Endothelial cell of umbilical vein (primary cell): Measurements from ENCODE around the gene AMER2. TPM values are rescaled to one million over a fixed set of nuclear protein-coding genes. Genes with fewer than 3 reads are reported as not detected.
"Not testable (repeated sequence)": the region's sequence is repeated elsewhere in the genome, so short reads cannot be mapped to it uniquely, and the experiment has no call there.

Source experiments
- BruUV-seq: library from RNA; stranded (reverse); fragments of 400-500 nt; replicated peaks from 2 replicates; lab custom pipeline; 2021; lab: Mats Ljungman, UMichigan
- CTCF ChIA-PET: fragments of 300-600, 350-600 bp; sonication (Branson Sonifier 250); formaldehyde crosslinking; loops from one replicate; lab custom pipeline; 2021; ENCODE audit warnings: antibody characterized with exemption, inconsistent platforms; lab: Charles Lee
- POLR2A ChIA-PET: fragments of 300-600, 350-600 bp; sonication (Branson Sonifier 250); formaldehyde crosslinking; loops from one replicate; lab custom pipeline; 2021; ENCODE audit warnings: antibody characterized with exemption, inconsistent platforms; lab: Charles Lee
- DNase-seq: peaks from one replicate; pipeline ENCODE4 v3.0.0-alpha.2; 2011; ENCODE audit warnings: low read depth, low spot score
- FAIRE-seq: peaks from 2 replicates; lab custom pipeline; 2011; peaks lifted over from hg19 to GRCh38; lab: Jason Lieb, UNC
- H2AFZ ChIP-seq: 2 replicates; pipeline ENCODE4 v1.6.0; 2012; ENCODE audit warnings: low read depth, low read length, control low read depth, inconsistent platforms
- H3K27ac ChIP-seq: 2 replicates; pipeline ENCODE4 v1.5.1; 2011; ENCODE audit warnings: low read depth, mild to moderate bottlenecking, control low read depth, low read length, moderate library complexity; ENCODE audit not compliant: insufficient read depth
- H3K27me3 ChIP-seq, 2 experiments: 2 replicates each; pipeline versions ENCODE4 v1.6.0 to v1.6.1; 2011; ENCODE audit warnings: low read length in 2 of 2, mixed read lengths in 1 of 2; ENCODE audit not compliant: control insufficient read depth in 2 of 2, insufficient read depth in 2 of 2
- H3K36me3 ChIP-seq, 2 experiments: 2 replicates in 1 of 2; 3 replicates in 1 of 2; pipeline ENCODE4 v1.5.1; 2011; ENCODE audit warnings: low read length in 2 of 2, mild to moderate bottlenecking in 1 of 2, moderate library complexity in 1 of 2; ENCODE audit not compliant: control insufficient read depth in 2 of 2, insufficient read depth in 2 of 2; ENCODE audit errors: extremely low read depth in 1 of 2
- H3K4me1 ChIP-seq: 3 replicates; pipeline ENCODE4 v1.5.1; 2011; ENCODE audit warnings: mild to moderate bottlenecking, low read length; ENCODE audit not compliant: control insufficient read depth, insufficient read depth; ENCODE audit errors: extremely low read depth
- H3K4me2 ChIP-seq: 2 replicates; pipeline ENCODE4 v1.6.1; 2011; ENCODE audit warnings: low read length, control low read depth, mixed read lengths; ENCODE audit not compliant: insufficient read depth
- H3K4me3 ChIP-seq, 3 experiments: fragments of 200-600 bp in 1 of 3; sonication (generic), shearing (Covaris generic) in 1 of 3; replicated peaks in 1 of 3; 2 replicates each; pipeline ENCODE4 v1.5.1; 2011 to 2016; ENCODE audit warnings: control low read depth in 3 of 3, low read length in 3 of 3, mild to moderate bottlenecking in 2 of 3, inconsistent platforms in 1 of 3, low read depth in 1 of 3, moderate library complexity in 1 of 3; ENCODE audit not compliant: insufficient read depth in 1 of 3
- H3K79me2 ChIP-seq: 2 replicates; pipeline ENCODE4 v1.6.0; 2012; ENCODE audit warnings: low read length, inconsistent platforms; ENCODE audit not compliant: control insufficient read depth, insufficient read depth
- H3K9ac ChIP-seq: replicated peaks from 2 replicates; pipeline ENCODE3; 2011; ENCODE audit warnings: low read length, control low read depth; ENCODE audit not compliant: insufficient read depth; ENCODE audit errors: extremely low read depth
- H3K9me1 ChIP-seq: replicated peaks from 3 replicates; pipeline ENCODE4 v1.6.0; 2011; ENCODE audit warnings: mild to moderate bottlenecking, low read length; ENCODE audit not compliant: control insufficient read depth, insufficient read depth; ENCODE audit errors: extremely low read depth
- H3K9me3 ChIP-seq: replicated peaks from 2 replicates; pipeline ENCODE4 v1.5.1; 2012; ENCODE audit warnings: low read length, inconsistent platforms; ENCODE audit not compliant: control insufficient read depth, insufficient read depth
- H4K20me1 ChIP-seq: replicated peaks from 2 replicates; pipeline ENCODE3; 2011; ENCODE audit warnings: mild to moderate bottlenecking, low read length; ENCODE audit not compliant: control insufficient read depth, insufficient read depth; ENCODE audit errors: extremely low read depth
- EZH2 ChIP-seq: IDR thresholded peaks from 2 replicates; pipeline ENCODE4 v1.6.1; 2012; ENCODE audit warnings: borderline replicate concordance, low read depth, mild to moderate bottlenecking, moderate library complexity, low read length, inconsistent platforms; ENCODE audit not compliant: severe bottlenecking
- FOS ChIP-seq: IDR thresholded peaks from 2 replicates; pipeline ENCODE4 v1.6.1; 2011; ENCODE audit warnings: mild to moderate bottlenecking, low read length, moderate library complexity, borderline replicate concordance; ENCODE audit not compliant: insufficient read depth
- GATA2 ChIP-seq: IDR thresholded peaks from 2 replicates; pipeline ENCODE4 v1.7.0; 2011; ENCODE audit warnings: low read depth, mild to moderate bottlenecking, moderate library complexity, mixed read lengths, low read length; ENCODE audit not compliant: insufficient read length, insufficient read depth
- JUN ChIP-seq: IDR thresholded peaks from 2 replicates; pipeline ENCODE4 v1.6.1; 2011; ENCODE audit warnings: borderline replicate concordance, low read depth; ENCODE audit not compliant: insufficient read length, insufficient read depth
- MYC ChIP-seq: IDR thresholded peaks from one replicate; pipeline ENCODE4 v1.6.1; 2011; ENCODE audit warnings: mild to moderate bottlenecking, low read depth, low read length
- POLR2A ChIP-seq: IDR thresholded peaks from 2 replicates; pipeline ENCODE4 v1.6.1; 2012; ENCODE audit warnings: low read depth, mild to moderate bottlenecking, control low read depth, low read length
- POLR2AphosphoS5 ChIP-seq: IDR thresholded peaks from 2 replicates; pipeline ENCODE4 v1.6.1; 2012; ENCODE audit warnings: low read depth, mild to moderate bottlenecking, control low read depth, low read length, moderate library complexity; ENCODE audit not compliant: insufficient read depth
- dilution Hi-C: fragments of 300-500 bp; cut with MboI; formaldehyde crosslinking; loops from one replicate; pipeline ENCODE4 v1.15.0; 2019; ENCODE audit warnings: low sequenced_read_pairs; ENCODE audit not compliant: extremely low pct_ligation_motif_present
- intact Hi-C: fragments of 100-400 bp; cut with micrococcal nuclease; formaldehyde crosslinking; loops from one replicate; pipeline ENCODE4 v1.10.0; 2022
- polyA plus RNA-seq, 4 experiments: library from polyadenylated mRNA; depleted of rRNA in 3 of 4; stranded (reverse) in 3 of 4; unstranded in 1 of 4; fragments of >200 nt; gene quantifications; 2 replicates each; pipeline versions ENCODE4 v1.2.1 to v1.2.3, GENCODE V29; 2011 to 2012; ENCODE audit warnings: missing spikeins in 1 of 4
- total RNA-seq: library from RNA; stranded (reverse); gene quantifications from 2 replicates; pipeline ENCODE4 v1.2.3, GENCODE V29; 2021
- TF ChIP-seq, protein P1 (sequence below), 2 donors: IDR thresholded peaks; 1 replicate in 1 of 2; 2 replicates in 1 of 2; pipeline ENCODE4 v1.5.1; 2011; ENCODE audit warnings: low read length in 2 of 2, mild to moderate bottlenecking in 2 of 2, moderate library complexity in 2 of 2, control low read depth in 1 of 2, inconsistent platforms in 1 of 2, low read depth in 1 of 2; ENCODE audit not compliant: insufficient read depth in 1 of 2; ENCODE audit errors: extremely low read depth in 1 of 2
- TF ChIP-seq, protein P2 (sequence below): IDR thresholded peaks from 2 replicates; pipeline ENCODE4 v1.6.1; 2011; ENCODE audit not compliant: insufficient read depth, insufficient read length

The AMER2 gene
- total and polyA plus RNA-seq, 2 donors (not counting 3 experiments of a cell fraction or from before 2014, with no cell fraction given), result not detected

DNA sequence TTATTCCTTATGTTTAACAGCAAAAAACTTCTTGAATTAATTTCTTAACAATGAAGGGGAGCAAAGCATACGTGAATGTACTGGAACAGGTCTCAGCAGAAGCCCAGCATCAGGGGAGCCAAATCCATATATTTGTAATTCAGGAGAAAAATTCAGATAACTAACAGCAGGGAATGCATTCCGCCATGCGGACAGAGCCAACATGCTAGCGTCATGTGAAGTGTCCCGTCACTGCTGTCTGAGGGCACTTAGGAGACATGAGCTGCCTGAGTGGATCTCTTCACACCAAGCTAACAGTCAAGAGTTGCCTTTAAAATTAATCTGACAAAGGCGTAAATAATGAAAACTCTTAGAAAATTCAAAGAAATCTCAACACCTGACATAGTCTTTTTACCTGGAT is 6.4 kb downstream of the AMER2 start:
- TF ChIP-seq, protein P1, sequence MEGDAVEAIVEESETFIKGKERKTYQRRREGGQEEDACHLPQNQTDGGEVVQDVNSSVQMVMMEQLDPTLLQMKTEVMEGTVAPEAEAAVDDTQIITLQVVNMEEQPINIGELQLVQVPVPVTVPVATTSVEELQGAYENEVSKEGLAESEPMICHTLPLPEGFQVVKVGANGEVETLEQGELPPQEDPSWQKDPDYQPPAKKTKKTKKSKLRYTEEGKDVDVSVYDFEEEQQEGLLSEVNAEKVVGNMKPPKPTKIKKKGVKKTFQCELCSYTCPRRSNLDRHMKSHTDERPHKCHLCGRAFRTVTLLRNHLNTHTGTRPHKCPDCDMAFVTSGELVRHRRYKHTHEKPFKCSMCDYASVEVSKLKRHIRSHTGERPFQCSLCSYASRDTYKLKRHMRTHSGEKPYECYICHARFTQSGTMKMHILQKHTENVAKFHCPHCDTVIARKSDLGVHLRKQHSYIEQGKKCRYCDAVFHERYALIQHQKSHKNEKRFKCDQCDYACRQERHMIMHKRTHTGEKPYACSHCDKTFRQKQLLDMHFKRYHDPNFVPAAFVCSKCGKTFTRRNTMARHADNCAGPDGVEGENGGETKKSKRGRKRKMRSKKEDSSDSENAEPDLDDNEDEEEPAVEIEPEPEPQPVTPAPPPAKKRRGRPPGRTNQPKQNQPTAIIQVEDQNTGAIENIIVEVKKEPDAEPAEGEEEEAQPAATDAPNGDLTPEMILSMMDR (IDR thresholded peaks at IDR 0.05; ENCODE audit: extremely low read depth in 1 of 2, insufficient read depth in 1 of 2, low read depth in 1 of 2, low read length in 2 of 2), result no peak
- TF ChIP-seq MYC (no peak), FOS (no peak), EZH2 (no peak), POLR2A (no peak), JUN (no peak), GATA2 (no peak), POLR2AphosphoS5 (no peak)
- TF ChIP-seq, protein P2, sequence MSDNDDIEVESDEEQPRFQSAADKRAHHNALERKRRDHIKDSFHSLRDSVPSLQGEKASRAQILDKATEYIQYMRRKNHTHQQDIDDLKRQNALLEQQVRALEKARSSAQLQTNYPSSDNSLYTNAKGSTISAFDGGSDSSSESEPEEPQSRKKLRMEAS, result no peak
- H3K9me3 ChIP-seq, result no peaks in the 10 kb centered on the region
- H3K9me1 ChIP-seq, result no peaks in the 10 kb centered on the region
- FAIRE-seq (no peak), DNase-seq (no peak)
- POLR2A ChIA-PET, result no interaction called here
- no peak overlapping the region for H3K4me2 ChIP-seq
- no peak overlapping the region for H3K9ac ChIP-seq
- H3K79me2 ChIP-seq, result no peaks in the 10 kb centered on the region
- dilution Hi-C loops, result no loop called here
- H3K36me3 ChIP-seq, result no peaks in the 10 kb centered on the region
- no peak overlapping the region for H2AFZ ChIP-seq
- CTCF ChIA-PET, result no interaction called here
- no peaks in the 10 kb centered on the region for H3K4me1 ChIP-seq
- no TSS peak for BruUV-seq
- intact Hi-C loops, result loop anchor here (10.0 kb wide), 1 partner anchor 81 kb away; no protein-coding TSS in a partner anchor
- H3K27ac ChIP-seq, result no peak overlapping the region
- no peaks in the 10 kb centered on the region for H4K20me1 ChIP-seq
- H3K4me3 ChIP-seq, result no peak overlapping the region
- peaks cover 17 to 38% of the 10 kb centered on the region in 2 experiments for H3K27me3 ChIP-seq

DNA sequence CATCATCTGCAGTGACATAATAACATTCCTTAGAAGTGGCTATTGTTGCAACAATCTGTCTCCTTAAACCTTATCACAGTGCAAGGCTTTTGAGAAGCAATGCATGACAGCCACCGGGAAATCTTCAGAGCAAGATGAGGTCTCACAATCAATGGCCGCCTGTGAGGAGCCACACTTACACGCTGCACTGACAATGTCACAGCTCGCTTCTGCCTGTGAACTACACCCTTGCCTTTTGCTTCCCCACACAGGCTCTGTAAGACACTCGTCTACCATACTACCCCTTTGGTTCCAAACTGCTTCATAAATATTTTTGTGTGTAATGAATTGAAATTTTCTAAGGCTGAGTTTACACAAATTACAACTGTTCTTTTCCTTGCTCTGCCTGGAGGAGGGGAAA is 6.9 kb downstream of the AMER2 start:
- H3K27ac ChIP-seq, H3K36me3 ChIP-seq, H3K79me2 ChIP-seq, H3K9me3 ChIP-seq, H3K4me2 ChIP-seq, H2AFZ ChIP-seq, CTCF ChIA-PET, H3K4me1 ChIP-seq, DNase-seq, BruUV-seq, FAIRE-seq, H3K9me1 ChIP-seq, H3K4me3 ChIP-seq, H3K9ac ChIP-seq, POLR2A ChIA-PET, dilution Hi-C loops, H4K20me1 ChIP-seq: not testable (repeated sequence)
- intact Hi-C loops, result loop anchor here (10.0 kb wide), 1 partner anchor 80 kb away; no protein-coding TSS in a partner anchor
- peaks cover 14 to 33% of the 10 kb centered on the region in 2 experiments for H3K27me3 ChIP-seq
